GM12878 (cell line): Measurements from ENCODE around the gene LILRB1. TPM values are rescaled to one million over a fixed set of nuclear protein-coding genes. Genes with fewer than 3 reads are reported as not detected.

Experiments
- ATAC-seq: fragments of 200-7000 bp; cut with Tn5 transposase; 3 replicates; pipeline ENCODE4 v1.9.1; 2020; ENCODE audit warnings: mild to moderate bottlenecking, moderate library complexity
- BruUV-seq: library from RNA; stranded (reverse); fragments of 400-500 nt; replicated peaks from 2 replicates; lab custom pipeline; 2021; lab: Mats Ljungman, UMichigan
- CTCF ChIA-PET: fragments of 300-600 bp; sonication (Branson Sonifier 250); formaldehyde crosslinking; extraction: SDS; loops from one replicate; lab custom pipeline; 2021; ENCODE audit warnings: inconsistent platforms; lab: Yijun Ruan, JAX
- POLR2A ChIA-PET: fragments of 350-600 bp; formaldehyde crosslinking; extraction: SDS; loops from one replicate; lab custom pipeline; 2021; ENCODE audit warnings: inconsistent platforms; lab: Charles Lee
- RAD21 ChIA-PET: fragments of 300-600 bp; sonication (Branson Sonifier 250); formaldehyde crosslinking; loops from one replicate; lab custom pipeline; 2023; ENCODE audit warnings: antibody characterized with exemption; ENCODE audit not compliant: unreplicated experiment; lab: Charles Lee
- SMC1A ChIA-PET: fragments of 300-600 bp; sonication (Branson Sonifier 250); formaldehyde crosslinking; loops from one replicate; lab custom pipeline; 2023; ENCODE audit not compliant: unreplicated experiment, uncharacterized antibody; lab: Charles Lee
- DNase-seq: peaks from one replicate; pipeline ENCODE4 v3.0.0-alpha.2; 2011; ENCODE audit warnings: low read depth, low spot score
- FAIRE-seq: peaks from 3 replicates; lab custom pipeline; 2011; peaks lifted over from hg19 to GRCh38; lab: Jason Lieb, UNC
- H2AFZ ChIP-seq: 2 replicates; pipeline ENCODE4 v1.6.0; 2011; ENCODE audit warnings: low read depth, low read length, control low read depth; ENCODE audit not compliant: control insufficient read depth
- H3K27ac ChIP-seq: 2 replicates; pipeline ENCODE4 v1.5.1; 2011; ENCODE audit warnings: control low read depth; ENCODE audit not compliant: control insufficient read depth, insufficient read depth
- H3K27me3 ChIP-seq, 2 experiments: replicated peaks in 1 of 2; 2 replicates each; pipeline versions ENCODE4 v1.6.0 to v1.6.1; 2011; ENCODE audit warnings: low read length in 1 of 2; ENCODE audit not compliant: control insufficient read depth in 2 of 2, insufficient read depth in 2 of 2
- H3K36me3 ChIP-seq, 2 experiments: 2 replicates each; pipeline ENCODE4 v1.5.1; 2011; ENCODE audit warnings: low read length in 1 of 2; ENCODE audit not compliant: control insufficient read depth in 2 of 2, insufficient read depth in 2 of 2
- H3K4me1 ChIP-seq: 2 replicates; pipeline ENCODE4 v1.6.1; 2011; ENCODE audit warnings: mild to moderate bottlenecking, low read length, moderate library complexity, mixed read lengths; ENCODE audit not compliant: control insufficient read depth, insufficient read depth
- H3K4me2 ChIP-seq: 2 replicates; pipeline ENCODE4 v1.6.0; 2011; ENCODE audit warnings: control low read depth; ENCODE audit not compliant: control insufficient read depth, insufficient read depth
- H3K4me3 ChIP-seq: fragments of 200-600 bp; sonication (generic); 2 replicates; pipeline ENCODE4 v1.5.1; 2016
- H3K79me2 ChIP-seq: 2 replicates; pipeline ENCODE4 v1.6.0; 2011; ENCODE audit warnings: low read length; ENCODE audit not compliant: control insufficient read depth, insufficient read depth
- H3K9ac ChIP-seq: 2 replicates; pipeline ENCODE4 v1.8.0; 2011; ENCODE audit warnings: low read length, control low read depth, mixed read lengths; ENCODE audit not compliant: control insufficient read depth, insufficient read depth
- H3K9me3 ChIP-seq: replicated peaks from 3 replicates; pipeline ENCODE4 v1.5.1; 2011; ENCODE audit warnings: mild to moderate bottlenecking, low read length; ENCODE audit not compliant: control insufficient read depth, insufficient read depth
- H4K20me1 ChIP-seq: 2 replicates; pipeline ENCODE4 v1.6.0; 2011; ENCODE audit not compliant: control insufficient read depth, insufficient read depth
- CREB1 ChIP-seq: IDR thresholded peaks from 2 replicates; pipeline ENCODE4 v1.6.1; 2012; ENCODE audit warnings: low read depth, mild to moderate bottlenecking, inconsistent platforms
- KLF5 ChIP-seq: fragments of 450-650 bp; IDR thresholded peaks from 2 replicates; pipeline ENCODE4 v1.6.1; 2014; ENCODE audit warnings: mild to moderate bottlenecking; ENCODE audit not compliant: partially characterized antibody
- RB1 ChIP-seq: fragments of 450-650 bp; formaldehyde crosslinking; IDR thresholded peaks from 2 replicates; pipeline ENCODE4 v1.6.1; 2017; ENCODE audit warnings: mild to moderate bottlenecking, borderline replicate concordance
- ZNF217 ChIP-seq: fragments of 450-650 bp; IDR thresholded peaks from 2 replicates; pipeline ENCODE4 v1.6.1; 2017; ENCODE audit warnings: antibody characterized with exemption, mild to moderate bottlenecking
- WGBS: methylation state at CpG from one replicate; pipeline ENCODE4 v1.1.6; 2016; ENCODE audit warnings: low lambda C conversion rate; ENCODE audit not compliant: insufficient replicate concordance, insufficient coverage; ENCODE audit errors: missing lambda C conversion rate; 5-methylcytosine and 5-hydroxymethylcytosine counted together
- in situ Hi-C: fragments of 300-500 bp; cut with MboI; formaldehyde crosslinking; loops from 9 replicates; pipeline ENCODE4 v1.14.3; 2018; ENCODE audit warnings: mixed read lengths
- intact Hi-C: fragments of 100-400 bp; cut with micrococcal nuclease; formaldehyde crosslinking; loops from one replicate; pipeline ENCODE4 v1.14.2; 2022; ENCODE audit not compliant: unreplicated experiment
- polyA plus RNA-seq, 11 experiments: library from polyadenylated mRNA; depleted of rRNA in 4 of 11; unstranded in 6 of 11; stranded (reverse) in 5 of 11; fragments of >200 nt; fragmentation: Nextera tagmentation in 4 of 11; fragmentation: Illumina TruSeq in 1 of 11; extraction: Ambion mirVana in 4 of 11; extraction: Trizol in 1 of 11; gene quantifications; 1 replicate in 1 of 11; 2 replicates in 10 of 11; pipeline versions ENCODE4 v1.2.1 to v1.2.3, GENCODE V29; 2011 to 2016; ENCODE audit warnings: inconsistent platforms in 2 of 11, missing spikeins in 2 of 11, low read depth in 1 of 11
- total RNA-seq, 4 experiments: library from RNA; depleted of rRNA in 3 of 4; stranded (reverse); fragments of >200 nt in 3 of 4; fragmentation: Illumina TruSeq in 1 of 4; extraction: Trizol in 1 of 4; gene quantifications; 2 replicates each; pipeline versions ENCODE4 v1.2.1 to v1.2.3, GENCODE V29; 2013 to 2021
- TF ChIP-seq, protein P1 (sequence below): fragments of 450-650 bp; IDR thresholded peaks from 2 replicates; pipeline ENCODE4 v1.6.1; 2018; ENCODE audit warnings: mild to moderate bottlenecking, low read depth, moderate library complexity; ENCODE audit not compliant: partially characterized antibody
- TF ChIP-seq, protein P2 (sequence below): IDR thresholded peaks from 2 replicates; pipeline ENCODE4 v1.6.1; 2011; ENCODE audit warnings: mild to moderate bottlenecking, low read depth, low read length, moderate library complexity; ENCODE audit not compliant: insufficient replicate concordance

Gene LILRB1
- total and polyA plus RNA-seq, 10 of the 15 experiments (the other 5 are each of a cell fraction or from before 2014, with no cell fraction given), result 4.9 to 92.2 (median 50.1) TPM

DNA sequence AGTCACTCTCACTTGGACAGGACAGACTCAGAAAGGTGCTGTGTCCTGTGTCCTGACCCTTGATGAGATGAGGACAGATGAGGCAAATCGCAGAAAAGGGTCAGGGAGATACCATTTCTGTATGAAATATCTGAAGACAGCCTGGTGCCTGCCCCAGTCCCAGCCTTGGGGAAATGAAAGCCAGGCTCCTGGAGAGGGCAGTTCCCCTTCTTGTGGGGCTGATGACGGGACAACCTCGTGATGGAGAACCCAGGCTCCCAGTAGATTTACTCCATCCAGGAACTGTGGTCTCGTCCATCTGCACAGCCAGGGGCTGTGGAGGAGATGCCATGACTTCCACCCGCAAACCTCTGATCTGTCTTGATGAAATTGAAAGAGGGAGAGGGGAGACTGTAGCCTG lies 13.8 kb downstream of the LILRB1 start:
- no peaks in the 10 kb centered on the region; a peak in 1 of 4 replicates for H3K27me3 ChIP-seq
- TF ChIP-seq RB1 (no peak), CREB1 (no peak), ZNF217 (no peak), KLF5 (no peak)
- TF ChIP-seq, protein P1, sequence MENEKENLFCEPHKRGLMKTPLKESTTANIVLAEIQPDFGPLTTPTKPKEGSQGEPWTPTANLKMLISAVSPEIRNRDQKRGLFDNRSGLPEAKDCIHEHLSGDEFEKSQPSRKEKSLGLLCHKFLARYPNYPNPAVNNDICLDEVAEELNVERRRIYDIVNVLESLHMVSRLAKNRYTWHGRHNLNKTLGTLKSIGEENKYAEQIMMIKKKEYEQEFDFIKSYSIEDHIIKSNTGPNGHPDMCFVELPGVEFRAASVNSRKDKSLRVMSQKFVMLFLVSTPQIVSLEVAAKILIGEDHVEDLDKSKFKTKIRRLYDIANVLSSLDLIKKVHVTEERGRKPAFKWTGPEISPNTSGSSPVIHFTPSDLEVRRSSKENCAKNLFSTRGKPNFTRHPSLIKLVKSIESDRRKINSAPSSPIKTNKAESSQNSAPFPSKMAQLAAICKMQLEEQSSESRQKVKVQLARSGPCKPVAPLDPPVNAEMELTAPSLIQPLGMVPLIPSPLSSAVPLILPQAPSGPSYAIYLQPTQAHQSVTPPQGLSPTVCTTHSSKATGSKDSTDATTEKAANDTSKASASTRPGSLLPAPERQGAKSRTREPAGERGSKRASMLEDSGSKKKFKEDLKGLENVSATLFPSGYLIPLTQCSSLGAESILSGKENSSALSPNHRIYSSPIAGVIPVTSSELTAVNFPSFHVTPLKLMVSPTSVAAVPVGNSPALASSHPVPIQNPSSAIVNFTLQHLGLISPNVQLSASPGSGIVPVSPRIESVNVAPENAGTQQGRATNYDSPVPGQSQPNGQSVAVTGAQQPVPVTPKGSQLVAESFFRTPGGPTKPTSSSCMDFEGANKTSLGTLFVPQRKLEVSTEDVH, result no peak
- TF ChIP-seq, protein P2, sequence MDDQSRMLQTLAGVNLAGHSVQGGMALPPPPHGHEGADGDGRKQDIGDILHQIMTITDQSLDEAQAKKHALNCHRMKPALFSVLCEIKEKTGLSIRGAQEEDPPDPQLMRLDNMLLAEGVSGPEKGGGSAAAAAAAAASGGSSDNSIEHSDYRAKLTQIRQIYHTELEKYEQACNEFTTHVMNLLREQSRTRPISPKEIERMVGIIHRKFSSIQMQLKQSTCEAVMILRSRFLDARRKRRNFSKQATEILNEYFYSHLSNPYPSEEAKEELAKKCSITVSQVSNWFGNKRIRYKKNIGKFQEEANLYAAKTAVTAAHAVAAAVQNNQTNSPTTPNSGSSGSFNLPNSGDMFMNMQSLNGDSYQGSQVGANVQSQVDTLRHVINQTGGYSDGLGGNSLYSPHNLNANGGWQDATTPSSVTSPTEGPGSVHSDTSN, result no peak
- TF ChIP-seq, all 136 proteins: peak for 0
- ChIA-PET CTCF (interaction anchor here (0.6 to 1.4 kb wide), 2 partner anchors 10 to 31 kb away, joined by 3 to 4 read pairs; no protein-coding TSS in a partner anchor), SMC1A (no interaction called here), POLR2A (no interaction called here), RAD21 (no interaction called here)
- FAIRE-seq (no peak), DNase-seq (no peak), ATAC-seq (no peak)
- in situ Hi-C loops (no loop called here), intact Hi-C loops (no loop called here)
- H3K4me3 ChIP-seq, result no peak overlapping the region
- peaks cover 3% of the 10 kb centered on the region; the same call in 1 of the 2 replicates for H3K4me1 ChIP-seq
- no peak overlapping the region for H2AFZ ChIP-seq
- H3K4me2 ChIP-seq, result no peak overlapping the region
- no peaks in the 10 kb centered on the region for H3K79me2 ChIP-seq
- H3K9me3 ChIP-seq, result no peaks in the 10 kb centered on the region; the same call in 2 of the 3 replicates
- 27% methylated on average over 5 of the region's 5 CpGs for WGBS
- no peak overlapping the region for H3K9ac ChIP-seq
- H3K27ac ChIP-seq, result no peak overlapping the region
- no peaks in the 10 kb centered on the region for H3K36me3 ChIP-seq
- no peaks in the 10 kb centered on the region for H4K20me1 ChIP-seq
- BruUV-seq, result no TSS peak
